Measurements from ENCODE around the gene BAAT.

DNA sequence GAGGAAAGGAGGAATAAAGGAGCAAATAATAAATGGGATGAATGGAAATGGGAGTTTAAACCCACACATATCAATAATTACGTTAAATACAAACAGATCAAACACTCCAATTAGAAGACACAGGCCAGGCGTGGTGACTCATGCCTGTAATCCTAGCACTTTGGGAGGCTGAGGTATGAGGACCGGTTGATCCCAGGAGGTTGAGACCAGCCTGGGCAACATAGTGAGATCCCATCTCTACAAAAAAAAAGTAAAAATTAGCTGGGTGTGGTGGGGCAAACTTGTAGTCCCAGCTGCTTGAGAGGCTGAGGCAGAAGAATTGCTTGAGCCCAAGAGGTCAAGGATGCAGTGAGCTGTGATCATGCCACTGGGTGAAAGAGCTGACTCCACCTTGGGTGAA is 3.7 kb downstream of the BAAT start:
- no peak for TF ChIP-seq CTCF (IDR thresholded peaks at IDR 0.05)
- TF ChIP-seq NR3C1 (CRISPR knock-in tag; conservative IDR thresholded peaks at IDR 0.05; ENCODE audit: low read depth), result no peak
- TF ChIP-seq, protein P1, sequence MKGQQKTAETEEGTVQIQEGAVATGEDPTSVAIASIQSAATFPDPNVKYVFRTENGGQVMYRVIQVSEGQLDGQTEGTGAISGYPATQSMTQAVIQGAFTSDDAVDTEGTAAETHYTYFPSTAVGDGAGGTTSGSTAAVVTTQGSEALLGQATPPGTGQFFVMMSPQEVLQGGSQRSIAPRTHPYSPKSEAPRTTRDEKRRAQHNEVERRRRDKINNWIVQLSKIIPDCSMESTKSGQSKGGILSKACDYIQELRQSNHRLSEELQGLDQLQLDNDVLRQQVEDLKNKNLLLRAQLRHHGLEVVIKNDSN (CRISPR knock-in tag; IDR thresholded peaks at IDR 0.05), result no peak
- no peak for TF ChIP-seq ARID4B (CRISPR knock-in tag; IDR thresholded peaks at IDR 0.05; ENCODE audit: borderline replicate concordance)
- no peak for TF ChIP-seq SP1 (CRISPR knock-in tag; conservative IDR thresholded peaks at IDR 0.05)
- TF ChIP-seq, protein P2, sequence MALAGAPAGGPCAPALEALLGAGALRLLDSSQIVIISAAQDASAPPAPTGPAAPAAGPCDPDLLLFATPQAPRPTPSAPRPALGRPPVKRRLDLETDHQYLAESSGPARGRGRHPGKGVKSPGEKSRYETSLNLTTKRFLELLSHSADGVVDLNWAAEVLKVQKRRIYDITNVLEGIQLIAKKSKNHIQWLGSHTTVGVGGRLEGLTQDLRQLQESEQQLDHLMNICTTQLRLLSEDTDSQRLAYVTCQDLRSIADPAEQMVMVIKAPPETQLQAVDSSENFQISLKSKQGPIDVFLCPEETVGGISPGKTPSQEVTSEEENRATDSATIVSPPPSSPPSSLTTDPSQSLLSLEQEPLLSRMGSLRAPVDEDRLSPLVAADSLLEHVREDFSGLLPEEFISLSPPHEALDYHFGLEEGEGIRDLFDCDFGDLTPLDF (CRISPR knock-in tag; IDR thresholded peaks at IDR 0.05), result no peak

All from WTC11 (cell line).